K562 (cell line): ENCODE data around the gene GON4L. TPM values are rescaled to one million over a fixed set of nuclear protein-coding genes. Genes with fewer than 3 reads are reported as not detected.
"Not testable (repeated sequence)": the region's sequence is repeated elsewhere in the genome, so short reads cannot be mapped to it uniquely, and the experiment has no call there.

Experiments used
- ATAC-seq: fragments of 200-7000 bp; cut with Tn5 transposase; 3 replicates; pipeline ENCODE4 v1.9.1; 2020; ENCODE audit warnings: moderate library complexity
- BruUV-seq: library from RNA; stranded (reverse); fragments of 400-500 nt; replicated peaks from 2 replicates; lab custom pipeline; 2021; lab: Mats Ljungman, UMichigan
- CTCF ChIA-PET: fragments of 300-600 bp; formaldehyde crosslinking; extraction: SDS; loops from one replicate; lab custom pipeline; 2021; ENCODE audit warnings: low intra/inter-chr PET ratio; lab: Yijun Ruan, JAX
- POLR2A ChIA-PET: fragments of 300-600, 350-650 bp; sonication (Branson Sonifier 250); formaldehyde crosslinking; extraction: SDS; loops from one replicate; lab custom pipeline; 2021; ENCODE audit warnings: antibody characterized with exemption, inconsistent platforms; lab: Yijun Ruan, JAX
- DNase-seq, 4 experiments: peaks; one replicate each; pipeline versions ENCODE4 v3.0.0 to v3.0.0-alpha.2; 2011 to 2018; ENCODE audit warnings: low spot score in 3 of 4, mixed read lengths in 3 of 4; ENCODE audit errors: extremely low read depth in 1 of 4
- FAIRE-seq: peaks from 2 replicates; lab custom pipeline; 2011; peaks lifted over from hg19 to GRCh38; lab: Jason Lieb, UNC
- H2AFZ ChIP-seq: 2 replicates; pipeline ENCODE4 v1.6.0; 2011; ENCODE audit warnings: low read depth, low read length, control low read depth, inconsistent platforms
- H3K27ac ChIP-seq: fragments of 200-600 bp; 3 replicates; pipeline ENCODE4 v1.8.0; 2011; ENCODE audit warnings: low read depth, mild to moderate bottlenecking, control low read depth, inconsistent platforms, low read length, moderate library complexity, mixed read lengths; ENCODE audit errors: extremely low read depth
- H3K27me3 ChIP-seq, 2 experiments: fragments of 300-600 bp in 1 of 2; 2 replicates in 1 of 2; 3 replicates in 1 of 2; pipeline versions ENCODE4 v1.6.0 to v1.8.0; 2011; ENCODE audit warnings: inconsistent platforms in 2 of 2, low read length in 2 of 2, mild to moderate bottlenecking in 1 of 2, mixed read lengths in 1 of 2, moderate library complexity in 1 of 2; ENCODE audit not compliant: control insufficient read depth in 2 of 2, insufficient read depth in 2 of 2
- H3K36me3 ChIP-seq: fragments of 300-600 bp; 3 replicates; pipeline ENCODE4 v1.8.0; 2011; ENCODE audit warnings: mild to moderate bottlenecking, low read length, inconsistent platforms; ENCODE audit not compliant: control insufficient read depth, insufficient read depth
- H3K4me1 ChIP-seq, 2 experiments: fragments of 200-600 bp in 1 of 2; replicated peaks in 1 of 2; 2 replicates in 1 of 2; 3 replicates in 1 of 2; pipeline versions ENCODE4 v1.5.1 to v1.8.0; 2011; ENCODE audit warnings: inconsistent platforms in 2 of 2, low read length in 2 of 2, mild to moderate bottlenecking in 1 of 2, mixed read lengths in 1 of 2, moderate library complexity in 1 of 2; ENCODE audit not compliant: control insufficient read depth in 2 of 2, insufficient read depth in 2 of 2
- H3K4me2 ChIP-seq: 2 replicates; pipeline ENCODE4 v1.6.1; 2011; ENCODE audit warnings: low read length, control low read depth, inconsistent platforms, mixed read lengths; ENCODE audit not compliant: insufficient read depth
- H3K4me3 ChIP-seq: fragments of 200-600 bp; sonication (generic), shearing (Covaris generic); 2 replicates; pipeline ENCODE4 v1.5.1; 2016; ENCODE audit warnings: control low read depth, inconsistent platforms
- H3K79me2 ChIP-seq: fragments of 200-600 bp; 3 replicates; pipeline ENCODE4 v1.8.0; 2011; ENCODE audit warnings: low read length, inconsistent platforms; ENCODE audit not compliant: control insufficient read depth, insufficient read depth
- H3K9ac ChIP-seq, 2 experiments: 2 replicates each; pipeline versions ENCODE4 v1.6.0 to v1.6.1; 2011; ENCODE audit warnings: low read depth in 2 of 2, low read length in 2 of 2, control low read depth in 1 of 2, inconsistent platforms in 1 of 2, mild to moderate bottlenecking in 1 of 2, mixed read lengths in 1 of 2; ENCODE audit not compliant: insufficient read depth in 1 of 2
- H3K9me1 ChIP-seq: one replicate; pipeline ENCODE4 v1.6.0; 2011; ENCODE audit warnings: inconsistent platforms, mild to moderate bottlenecking, low read length, moderate library complexity; ENCODE audit not compliant: control insufficient read depth, insufficient read depth
- H3K9me3 ChIP-seq: replicated peaks from 2 replicates; pipeline ENCODE4 v1.5.1; 2011; ENCODE audit warnings: low read depth, low read length, inconsistent platforms; ENCODE audit not compliant: control insufficient read depth, insufficient read depth
- H4K20me1 ChIP-seq: replicated peaks from 2 replicates; pipeline ENCODE4 v1.6.1; 2011; ENCODE audit warnings: low read length, inconsistent platforms, mixed read lengths; ENCODE audit not compliant: control insufficient read depth, insufficient read depth
- POLR2A ChIP-seq: fragments of 450-650 bp; conservative IDR thresholded peaks from 2 replicates; pipeline ENCODE4 v1.6.1; 2016
- RBM25 ChIP-seq: fragments of 200-400 bp; formaldehyde crosslinking; IDR thresholded peaks from 2 replicates; pipeline ENCODE4 v1.6.1; 2018; ENCODE audit warnings: low read length, low read depth, moderate library complexity; ENCODE audit not compliant: severe bottlenecking
- ZNF121 ChIP-seq: sonication (generic); formaldehyde crosslinking; conservative IDR thresholded peaks from 2 replicates; pipeline ENCODE4 v1.8.0; 2022; ENCODE audit warnings: missing genetic modification reagents
- WGBS: fragments of 100-300 bp; shearing (Covaris generic); methylation state at CpG from one replicate; pipeline ENCODE4 v1.1.6; 2016; ENCODE audit warnings: low coverage, mixed read lengths; ENCODE audit not compliant: insufficient coverage; ENCODE audit errors: missing lambda C conversion rate; 5-methylcytosine and 5-hydroxymethylcytosine counted together
- in situ Hi-C: fragments of 300-500 bp; cut with MboI; formaldehyde crosslinking; loops from 4 replicates; pipeline ENCODE4 v1.15.0; 2018; ENCODE audit warnings: inconsistent platforms, mixed read lengths
- intact Hi-C: fragments of 100-400 bp; cut with micrococcal nuclease; formaldehyde crosslinking; loops from 2 replicates; pipeline ENCODE4 v1.14.2; 2022
- polyA plus RNA-seq, 8 experiments: library from polyadenylated mRNA; depleted of rRNA in 4 of 8; stranded (reverse) in 5 of 8; unstranded in 3 of 8; fragments of >200 nt; fragmentation: Nextera tagmentation in 2 of 8; fragmentation: Illumina TruSeq in 1 of 8; extraction: Ambion mirVana in 2 of 8; extraction: Trizol in 1 of 8; gene quantifications; 2 replicates each; pipeline versions ENCODE4 v1.2.1 to v1.2.3, GENCODE V29; 2011 to 2014; ENCODE audit warnings: inconsistent platforms in 1 of 8, missing spikeins in 1 of 8
- total RNA-seq, 7 experiments: library from RNA; depleted of rRNA in 6 of 7; stranded (reverse); fragments of >200 nt in 6 of 7; fragmentation: Illumina TruSeq in 2 of 7; extraction: Trizol in 2 of 7; gene quantifications; 2 replicates each; pipeline versions ENCODE4 v1.2.1 to v1.2.3, GENCODE V29; 2011 to 2021; ENCODE audit warnings: low replicate concordance in 1 of 7

GON4L gene
- total and polyA plus RNA-seq, 9 of the 15 experiments (the other 6 are each of a cell fraction or from before 2014, with no cell fraction given) = 20.2 to 47.4 (median 33.6) TPM

GRCh38 chr1:155759017-155759416 lies 98.0 kb downstream of the GON4L start:
- POLR2A ChIA-PET, H3K79me2 ChIP-seq, H3K9me3 ChIP-seq, FAIRE-seq, H4K20me1 ChIP-seq, ATAC-seq, H3K4me1 ChIP-seq, DNase-seq, H3K27ac ChIP-seq, H3K9me1 ChIP-seq, H3K27me3 ChIP-seq, H3K4me3 ChIP-seq, intact Hi-C loops, H2AFZ ChIP-seq, BruUV-seq, CTCF ChIA-PET, H3K9ac ChIP-seq, H3K4me2 ChIP-seq, in situ Hi-C loops: not testable (repeated sequence)
- TF ChIP-seq ZNF121 (CRISPR knock-in tag) (peak; percentile 89), RBM25 (peak; percentile 57)
- peaks cover 84% of the 10 kb centered on the region for H3K36me3 ChIP-seq
- whole genome bisulfite sequencing = 100% methylated on average over 2 of the region's 3 CpGs

- CTCF ChIA-PET, H3K9ac ChIP-seq, H3K79me2 ChIP-seq, H3K9me1 ChIP-seq, H4K20me1 ChIP-seq, intact Hi-C loops, H2AFZ ChIP-seq, FAIRE-seq, BruUV-seq, POLR2A ChIA-PET, ATAC-seq, H3K9me3 ChIP-seq, H3K27me3 ChIP-seq, H3K4me1 ChIP-seq, DNase-seq, H3K27ac ChIP-seq, H3K4me3 ChIP-seq, H3K4me2 ChIP-seq: not testable (repeated sequence)
- peaks cover 35% of the 10 kb centered on the region; the same call in 2 of the 3 replicates for H3K36me3 ChIP-seq
- peak; percentile 52 for TF ChIP-seq POLR2A
- in situ Hi-C loops = loop anchor here (5.0 kb wide), 1 partner anchor 136 kb away; the partner anchor contains the start of gene MSTO1
- 92% methylated on average over 4 of the region's 5 CpGs for WGBS
Observed at GRCh38 chr1:155748141-155748540, 108.9 kb downstream of the GON4L start.
